ENCODE measurements around the gene MUSK. TPM values are rescaled to one million over a fixed set of nuclear protein-coding genes. Genes with fewer than 3 reads are reported as not detected.

The MUSK gene
- total RNA-seq, 1 donor from 2014 or later = not detected

DNA sequence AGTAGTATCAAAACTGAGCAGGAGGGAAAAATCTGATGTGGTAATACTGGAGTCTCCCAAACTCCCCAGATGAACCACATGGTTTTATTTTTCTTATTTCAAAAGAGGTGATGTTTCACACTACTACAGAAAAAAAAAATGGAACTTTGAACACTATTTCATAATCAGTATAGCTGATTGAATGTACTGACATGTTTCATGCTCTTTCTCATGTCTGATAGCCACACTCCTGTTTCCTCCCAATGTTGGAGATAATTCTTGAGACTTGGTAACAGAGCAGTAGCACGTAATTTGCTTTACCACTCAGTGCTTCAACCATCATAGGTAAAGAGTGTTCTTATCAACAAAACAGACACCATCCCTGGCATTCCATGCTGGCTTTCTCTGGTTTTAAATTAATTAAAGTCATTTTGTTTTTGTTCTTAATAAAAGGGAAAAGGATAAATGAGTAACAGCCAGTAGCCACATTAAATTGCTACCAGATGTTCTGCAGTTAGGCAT is 85.2 kb downstream of the MUSK start:
- no peaks in the 10 kb centered on the region for H3K36me3 Mint-ChIP-seq (ENCODE audit: unreplicated experiment)
- no peaks in the 10 kb centered on the region for H3K4me1 Mint-ChIP-seq (ENCODE audit: low read depth, unreplicated experiment)
- no peak overlapping the region for H3K27ac Mint-ChIP-seq (ENCODE audit: unreplicated experiment)
- TF ChIP-seq, protein P1, sequence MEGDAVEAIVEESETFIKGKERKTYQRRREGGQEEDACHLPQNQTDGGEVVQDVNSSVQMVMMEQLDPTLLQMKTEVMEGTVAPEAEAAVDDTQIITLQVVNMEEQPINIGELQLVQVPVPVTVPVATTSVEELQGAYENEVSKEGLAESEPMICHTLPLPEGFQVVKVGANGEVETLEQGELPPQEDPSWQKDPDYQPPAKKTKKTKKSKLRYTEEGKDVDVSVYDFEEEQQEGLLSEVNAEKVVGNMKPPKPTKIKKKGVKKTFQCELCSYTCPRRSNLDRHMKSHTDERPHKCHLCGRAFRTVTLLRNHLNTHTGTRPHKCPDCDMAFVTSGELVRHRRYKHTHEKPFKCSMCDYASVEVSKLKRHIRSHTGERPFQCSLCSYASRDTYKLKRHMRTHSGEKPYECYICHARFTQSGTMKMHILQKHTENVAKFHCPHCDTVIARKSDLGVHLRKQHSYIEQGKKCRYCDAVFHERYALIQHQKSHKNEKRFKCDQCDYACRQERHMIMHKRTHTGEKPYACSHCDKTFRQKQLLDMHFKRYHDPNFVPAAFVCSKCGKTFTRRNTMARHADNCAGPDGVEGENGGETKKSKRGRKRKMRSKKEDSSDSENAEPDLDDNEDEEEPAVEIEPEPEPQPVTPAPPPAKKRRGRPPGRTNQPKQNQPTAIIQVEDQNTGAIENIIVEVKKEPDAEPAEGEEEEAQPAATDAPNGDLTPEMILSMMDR (IDR thresholded peaks at IDR 0.05; ENCODE audit: partially characterized antibody, unreplicated experiment) = no peak
- H3K27me3 Mint-ChIP-seq (ENCODE audit: unreplicated experiment) = no peaks in the 10 kb centered on the region
- H3K4me3 Mint-ChIP-seq (ENCODE audit: unreplicated experiment) = no peak overlapping the region
- no peak for DNase-seq
- peaks cover 1% of the 10 kb centered on the region for H3K9me3 Mint-ChIP-seq (ENCODE audit: unreplicated experiment)

DNA sequence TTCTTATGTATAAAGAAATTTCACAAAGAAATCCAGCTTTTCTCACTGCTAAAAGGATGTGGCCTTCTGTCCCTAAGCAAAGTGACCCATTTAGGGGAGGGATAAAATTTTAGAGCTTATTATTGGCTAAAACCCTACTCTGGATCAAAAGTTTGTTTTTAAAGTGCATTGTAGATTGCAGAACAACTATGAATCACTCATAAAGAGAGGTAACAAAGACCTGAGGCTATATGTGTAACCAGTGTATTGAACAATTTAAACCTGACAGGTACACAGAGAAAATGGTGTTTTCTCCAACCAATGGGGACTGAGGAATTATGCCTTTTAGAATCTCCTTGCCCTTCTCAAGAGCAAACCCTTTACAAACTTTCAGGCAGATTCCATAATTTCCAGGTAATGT is 86.6 kb downstream of the MUSK start:
- Mint-ChIP-seq H3K27ac (ENCODE audit: unreplicated experiment) (no peak overlapping the region), H3K4me3 (ENCODE audit: unreplicated experiment) (no peak overlapping the region)

DNA sequence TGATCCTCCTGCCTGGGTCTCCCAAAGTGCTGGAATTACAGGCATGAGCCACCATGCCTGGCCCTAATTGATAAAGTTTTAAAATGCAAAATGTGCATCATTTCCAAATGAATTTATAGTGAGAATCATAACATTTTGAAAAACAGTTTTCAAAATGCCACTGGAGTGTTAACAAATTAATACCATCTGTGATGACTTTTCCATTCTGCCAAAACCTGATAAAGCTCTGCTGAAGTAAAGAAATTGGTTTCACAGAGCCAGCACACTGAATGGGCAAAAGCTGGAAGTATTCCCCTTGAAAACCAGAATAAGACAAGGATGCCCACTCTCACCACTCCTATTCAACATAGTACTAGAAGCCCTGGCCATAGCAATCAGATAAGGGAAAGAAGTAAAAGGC is 89.6 kb downstream of the MUSK start:
- H3K27me3 Mint-ChIP-seq (ENCODE audit: unreplicated experiment) = no peaks in the 10 kb centered on the region
- TF ChIP-seq, protein P1 (IDR thresholded peaks at IDR 0.05; ENCODE audit: partially characterized antibody, unreplicated experiment) = no peak
- H3K27ac Mint-ChIP-seq (ENCODE audit: unreplicated experiment) = no peak overlapping the region
- H3K9me3 Mint-ChIP-seq (ENCODE audit: unreplicated experiment) = no peaks in the 10 kb centered on the region
- no peaks in the 10 kb centered on the region for H3K4me1 Mint-ChIP-seq (ENCODE audit: low read depth, unreplicated experiment)
- H3K4me3 Mint-ChIP-seq (ENCODE audit: unreplicated experiment) = no peak overlapping the region
- no peaks in the 10 kb centered on the region for H3K36me3 Mint-ChIP-seq (ENCODE audit: unreplicated experiment)
- no peak for DNase-seq

More for the DNA sequence above, 86.6 kb downstream of the MUSK start:
- no peak for DNase-seq
- H3K9me3 Mint-ChIP-seq (ENCODE audit: unreplicated experiment) = peaks cover 1% of the 10 kb centered on the region
- H3K4me1 Mint-ChIP-seq (ENCODE audit: low read depth, unreplicated experiment) = no peaks in the 10 kb centered on the region
- no peaks in the 10 kb centered on the region for H3K36me3 Mint-ChIP-seq (ENCODE audit: unreplicated experiment)
- H3K27me3 Mint-ChIP-seq (ENCODE audit: unreplicated experiment) = no peaks in the 10 kb centered on the region
- TF ChIP-seq, protein P1 (IDR thresholded peaks at IDR 0.05; ENCODE audit: partially characterized antibody, unreplicated experiment) = no peak

DNA sequence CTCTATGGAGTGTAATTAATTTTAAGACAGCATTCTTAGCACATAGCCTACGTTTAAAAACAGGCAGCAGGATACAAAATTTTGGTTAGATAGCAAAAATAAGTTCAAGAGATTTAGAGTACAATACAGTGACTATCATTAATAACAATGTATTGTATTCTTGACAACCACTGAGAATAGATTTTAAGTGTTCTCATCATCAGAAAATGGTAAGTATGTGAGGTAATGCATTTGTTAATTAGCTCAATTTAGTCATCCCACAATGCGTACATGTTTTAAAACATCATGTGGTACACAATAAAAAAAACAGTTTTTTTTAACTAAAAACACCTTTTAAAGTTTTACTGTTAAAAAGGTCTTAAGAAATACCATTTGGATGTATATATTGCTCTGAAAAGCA is 94.2 kb downstream of the MUSK start:
- TF ChIP-seq, protein P1 (IDR thresholded peaks at IDR 0.05; ENCODE audit: partially characterized antibody, unreplicated experiment) = no peak
- H3K27ac Mint-ChIP-seq (ENCODE audit: unreplicated experiment) = no peak overlapping the region
- no peak overlapping the region for H3K4me3 Mint-ChIP-seq (ENCODE audit: unreplicated experiment)
- H3K27me3 Mint-ChIP-seq (ENCODE audit: unreplicated experiment) = no peaks in the 10 kb centered on the region
- no peak for DNase-seq
- no peaks in the 10 kb centered on the region for H3K4me1 Mint-ChIP-seq (ENCODE audit: low read depth, unreplicated experiment)
- no peaks in the 10 kb centered on the region for H3K36me3 Mint-ChIP-seq (ENCODE audit: unreplicated experiment)
- H3K9me3 Mint-ChIP-seq (ENCODE audit: unreplicated experiment) = no peaks in the 10 kb centered on the region

DNA sequence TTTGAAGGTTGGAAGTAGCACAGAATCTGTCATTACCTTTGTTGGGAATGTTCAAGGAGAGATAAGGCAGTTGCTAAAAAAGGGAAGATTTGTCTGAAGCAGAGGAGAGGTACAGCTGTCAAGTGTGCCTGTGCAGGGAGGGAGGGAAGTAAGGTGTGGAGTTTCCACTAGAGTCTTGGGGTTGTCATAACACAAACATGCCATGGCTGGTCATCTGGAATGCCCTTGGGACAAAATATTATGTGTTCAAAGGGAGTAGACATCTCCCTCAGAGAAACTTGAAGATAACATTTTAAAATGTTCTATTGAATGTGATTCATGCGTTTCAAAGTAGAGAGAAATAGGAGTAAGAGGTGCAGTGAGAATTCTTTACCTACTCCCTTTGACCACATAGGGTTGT is 95.0 kb downstream of the MUSK start:
- Mint-ChIP-seq H3K27me3 (ENCODE audit: unreplicated experiment) (no peaks in the 10 kb centered on the region), H3K4me3 (ENCODE audit: unreplicated experiment) (no peak overlapping the region), H3K27ac (ENCODE audit: unreplicated experiment) (no peak overlapping the region), H3K36me3 (ENCODE audit: unreplicated experiment) (no peaks in the 10 kb centered on the region), H3K4me1 (ENCODE audit: low read depth, unreplicated experiment) (no peaks in the 10 kb centered on the region), H3K9me3 (ENCODE audit: unreplicated experiment) (no peaks in the 10 kb centered on the region)
- no peak for DNase-seq
- TF ChIP-seq, protein P1 (IDR thresholded peaks at IDR 0.05; ENCODE audit: partially characterized antibody, unreplicated experiment) = no peak
